Daoy (cell line): ENCODE results near the gene TRIM23. TPM values are rescaled to one million over a fixed set of nuclear protein-coding genes. Genes with fewer than 3 reads are reported as not detected.
"Not testable (repeated sequence)": the region's sequence is repeated elsewhere in the genome, so short reads cannot be mapped to it uniquely, and the experiment has no call there.

Experiments used
- DNase-seq: peaks from one replicate; pipeline ENCODE4 v3.0.0-alpha.2; 2015; ENCODE audit warnings: low read depth
- total RNA-seq: library from RNA; depleted of rRNA; stranded (reverse); fragments of >200 nt; shearing (Covaris generic); gene quantifications from 2 replicates; pipeline ENCODE4 v1.2.3, GENCODE V29; 2014; rRNA removed

The TRIM23 gene
- total RNA-seq, result 11.8 and 13.8 TPM in 2 replicates

DNA sequence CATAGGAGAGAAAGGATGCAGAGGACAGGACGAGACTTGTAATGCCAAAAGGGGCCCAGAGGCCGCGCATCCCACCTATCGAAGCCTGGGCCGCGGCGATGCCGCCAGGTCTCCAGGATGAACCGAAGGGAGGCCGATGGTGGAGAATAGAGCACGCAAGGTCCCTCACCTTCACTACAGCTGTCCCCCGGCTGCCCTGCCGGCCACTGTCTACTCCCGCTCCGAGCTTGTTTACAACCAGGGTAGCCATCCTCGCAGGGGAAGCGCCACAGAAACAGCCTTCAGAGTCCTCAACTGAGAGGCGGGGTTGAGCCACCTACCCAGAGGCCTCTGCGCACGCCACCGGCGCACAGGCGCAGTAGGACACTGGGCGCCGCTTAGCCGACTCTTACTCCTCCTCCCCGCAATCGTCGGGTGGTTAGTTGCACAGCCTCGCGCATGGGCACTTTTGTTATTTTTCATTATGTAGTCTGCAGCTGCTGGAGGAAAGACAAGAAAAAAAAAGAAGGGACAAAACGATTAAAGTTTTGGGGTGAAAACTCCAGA is at the start of gene TRIM23:
TRIM23 (minus strand) TSS at position 309 of the 546 bp plus-strand sequence; CDS start at position 250, 59 bp downstream.
- DNase-seq, result peak; percentile 96

DNA sequence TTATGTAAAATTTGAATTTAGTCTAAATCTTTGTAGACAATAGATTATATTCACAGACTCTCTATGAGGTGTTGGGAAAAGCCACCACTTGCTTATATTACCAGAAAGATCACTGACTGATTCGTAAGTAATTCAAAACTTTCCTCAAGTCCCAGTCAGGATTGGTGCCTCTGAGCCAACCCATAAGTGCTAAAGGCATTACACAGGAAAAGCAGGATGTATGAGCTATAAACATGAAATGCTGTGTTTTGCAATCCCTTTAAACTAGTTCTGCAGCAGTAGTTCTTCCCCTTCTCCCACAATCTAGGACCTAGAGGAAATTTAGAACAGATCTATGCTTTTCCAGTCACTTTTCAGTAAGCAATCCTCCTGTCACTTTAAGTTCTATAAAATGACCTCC is 48.7 kb upstream of the TRIM23 start:
- no peak for DNase-seq

DNA sequence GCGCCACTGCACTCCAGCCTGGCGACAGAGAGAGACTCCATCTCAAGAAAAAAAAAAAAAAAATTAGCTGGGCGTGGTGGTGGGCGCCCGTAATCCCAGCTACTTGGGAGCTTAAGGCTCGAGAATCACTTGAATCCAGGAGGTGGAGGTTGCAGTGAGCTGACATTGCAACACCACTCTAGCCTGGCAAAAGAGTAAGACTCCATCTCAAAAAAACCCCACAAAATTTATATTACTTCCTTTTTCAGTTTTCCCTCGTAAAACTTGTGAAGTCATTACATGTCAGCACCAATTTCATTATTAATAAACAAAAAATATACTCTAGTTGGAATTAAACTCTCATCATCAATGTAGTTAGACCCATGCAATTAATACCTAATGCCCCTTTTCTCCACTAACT is 44.6 kb upstream of the TRIM23 start:
- DNase-seq, result no peak

DNA sequence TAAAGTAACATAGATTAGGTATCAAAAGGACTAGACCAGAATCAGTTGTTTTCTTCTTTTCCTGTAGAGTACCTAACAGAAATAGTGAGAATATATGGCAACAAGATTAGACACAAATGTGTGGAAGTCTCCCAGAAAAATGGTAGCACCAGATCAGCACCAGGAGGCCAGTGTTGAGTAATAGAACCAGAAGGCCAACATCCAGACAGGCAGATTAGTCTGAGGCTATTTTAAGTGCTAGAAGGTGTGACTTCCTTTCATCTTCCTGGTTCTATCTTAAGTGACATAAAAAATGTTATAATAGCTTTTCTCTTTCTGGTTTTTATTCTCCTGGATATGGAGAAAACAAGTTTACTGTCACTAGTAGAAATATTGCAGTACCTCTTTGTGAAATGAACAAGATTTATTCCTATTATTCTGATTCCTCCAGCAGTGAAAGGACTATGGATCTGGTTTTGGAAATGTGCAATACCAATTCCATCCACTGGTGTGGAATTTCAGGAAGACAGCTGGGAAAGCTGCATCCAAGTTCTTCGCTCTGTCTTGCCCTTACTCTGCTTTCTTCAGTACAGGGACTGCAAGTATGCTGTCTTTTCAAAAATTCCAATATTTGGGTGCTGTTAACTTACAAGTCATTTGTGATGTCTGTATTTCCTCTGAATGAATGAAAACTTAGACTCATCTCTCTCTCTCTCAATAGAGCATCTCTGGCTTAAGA is 39.8 kb upstream of the TRIM23 start:
- DNase-seq, result peak; percentile 6

DNA sequence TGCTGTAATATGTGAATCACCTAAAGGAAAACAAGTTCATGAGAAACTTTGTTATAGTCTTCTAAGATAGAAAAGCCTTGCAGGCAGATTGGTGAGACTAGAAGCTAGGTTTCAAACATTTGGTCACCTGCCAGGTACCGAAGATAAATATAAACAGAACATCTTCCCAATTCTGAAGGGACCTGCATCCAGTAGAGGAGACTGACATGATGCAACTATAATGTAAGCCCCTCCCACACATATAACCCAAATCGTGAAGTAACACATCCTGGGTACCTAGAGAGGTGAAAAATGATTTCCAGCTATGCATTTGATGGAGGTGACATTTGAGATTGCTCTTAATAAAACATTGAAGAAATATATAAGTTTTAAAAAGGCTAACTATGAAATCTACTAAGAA is 30.6 kb upstream of the TRIM23 start:
- DNase-seq, result no peak

DNA sequence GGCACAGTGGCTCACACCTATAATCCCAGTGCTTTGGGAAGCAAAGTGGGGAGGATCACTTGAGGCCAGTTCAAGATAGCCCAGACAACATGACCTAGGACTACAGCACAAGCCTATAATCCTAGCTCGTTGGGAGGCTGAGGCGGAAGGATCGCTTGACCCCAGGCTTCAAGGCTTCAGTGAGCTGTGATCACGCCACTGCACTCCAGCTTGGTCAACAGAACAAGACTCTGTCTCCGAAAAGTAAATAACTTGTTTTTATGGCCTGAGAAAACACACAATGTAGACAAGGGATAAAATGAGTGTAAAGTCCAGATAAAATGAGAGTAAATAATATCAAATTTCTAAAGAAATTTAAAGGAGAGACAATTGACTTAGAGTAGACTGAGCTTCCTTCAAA is 27.0 kb upstream of the TRIM23 start:
- DNase-seq, result no peak

DNA sequence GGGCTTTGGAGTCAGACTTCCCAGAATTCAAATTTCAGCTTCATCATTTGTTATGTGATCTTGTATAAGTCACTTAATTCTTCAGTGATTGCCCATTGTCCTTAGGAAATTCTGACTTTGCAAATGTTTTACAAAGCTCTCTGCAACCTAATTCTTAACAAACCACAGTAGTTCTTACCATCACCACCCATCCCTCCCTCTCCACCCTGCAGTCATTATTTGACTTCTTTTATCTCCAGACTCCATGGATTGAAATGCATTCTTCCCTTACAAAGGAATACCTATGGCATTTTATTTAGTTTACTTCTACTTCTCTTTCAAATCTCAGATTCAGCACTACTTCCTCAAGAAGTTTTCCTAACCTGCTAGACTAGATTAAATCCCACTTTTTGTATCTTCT is 23.8 kb upstream of the TRIM23 start:
- no peak for DNase-seq

DNA sequence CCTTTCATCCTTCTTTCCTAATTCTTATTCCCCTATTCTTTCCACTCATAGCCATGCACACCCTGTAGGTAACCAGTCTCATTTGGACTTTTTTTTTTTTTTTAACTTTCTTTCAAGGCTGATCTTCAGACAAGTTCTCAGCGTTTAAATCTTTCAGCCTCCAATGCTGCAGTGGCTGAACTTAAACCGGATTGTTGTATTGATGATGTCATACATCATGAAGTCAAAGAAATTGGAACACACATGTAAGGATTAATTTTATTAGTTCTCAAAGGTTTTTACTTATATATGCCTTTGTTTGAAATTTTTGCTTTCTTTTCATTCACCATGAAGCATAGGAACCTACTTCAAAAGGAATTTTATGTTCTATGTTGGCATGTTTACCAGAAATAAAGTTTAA is 22.8 kb upstream of the TRIM23 start:
- no peak for DNase-seq

DNA sequence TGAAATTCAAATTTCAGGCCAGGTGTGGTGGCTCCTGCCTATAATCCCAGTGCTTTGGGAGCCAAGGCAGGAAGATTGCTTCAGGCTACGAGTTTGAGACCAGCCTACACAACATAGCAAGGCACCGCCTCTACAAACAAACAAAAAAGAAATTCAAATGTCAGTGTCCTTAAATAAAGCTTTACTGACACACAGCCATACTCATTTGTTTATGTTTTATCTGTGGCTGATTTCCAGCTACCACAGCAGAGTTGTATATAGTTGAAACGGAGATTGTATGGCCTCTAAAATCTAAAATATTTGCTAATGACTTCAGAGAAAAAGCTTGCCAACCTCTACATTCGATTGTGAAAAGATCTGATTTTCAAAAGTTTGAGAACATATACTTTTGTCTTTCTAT is 16.1 kb upstream of the TRIM23 start:
- DNase-seq, result no peak

DNA sequence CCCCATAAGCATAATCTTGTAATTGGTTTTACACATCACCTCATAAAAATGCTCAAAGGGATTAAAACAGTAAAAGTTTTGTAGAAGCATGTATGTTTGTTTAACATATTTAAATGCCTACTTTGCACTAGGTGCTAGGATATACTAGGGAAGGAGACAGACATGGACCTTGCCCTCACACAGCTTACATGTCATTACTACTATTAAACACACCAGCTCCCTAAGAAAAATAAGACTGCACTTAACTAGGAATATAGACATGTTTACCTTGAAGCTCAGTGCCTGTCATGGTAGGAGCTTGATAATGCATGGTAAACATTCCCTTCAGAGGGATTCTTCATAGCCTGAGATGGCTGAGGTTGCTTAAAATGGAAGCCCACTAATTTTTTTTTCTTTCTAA is 6.8 kb upstream of the TRIM23 start:
- no peak for DNase-seq

DNA sequence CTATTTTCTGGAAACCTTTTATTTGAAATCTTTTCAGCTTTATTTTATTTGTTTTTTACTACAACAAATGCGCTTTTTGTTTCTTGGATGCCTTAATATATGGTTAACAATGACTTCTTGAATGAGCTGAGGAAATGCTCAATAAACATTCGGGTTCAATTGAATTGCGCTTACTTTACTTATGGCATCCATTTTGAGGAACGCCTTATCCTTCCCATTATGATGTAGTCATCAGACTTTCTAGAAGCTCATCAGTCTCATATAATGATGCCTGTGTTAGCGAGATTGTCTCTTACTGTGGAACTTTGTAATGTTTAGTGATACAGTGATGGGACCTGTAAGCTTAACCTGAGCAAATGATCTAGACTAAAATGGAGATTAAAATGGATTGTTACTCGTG is 1.6 kb upstream of the TRIM23 start:
- DNase-seq, result no peak

DNA sequence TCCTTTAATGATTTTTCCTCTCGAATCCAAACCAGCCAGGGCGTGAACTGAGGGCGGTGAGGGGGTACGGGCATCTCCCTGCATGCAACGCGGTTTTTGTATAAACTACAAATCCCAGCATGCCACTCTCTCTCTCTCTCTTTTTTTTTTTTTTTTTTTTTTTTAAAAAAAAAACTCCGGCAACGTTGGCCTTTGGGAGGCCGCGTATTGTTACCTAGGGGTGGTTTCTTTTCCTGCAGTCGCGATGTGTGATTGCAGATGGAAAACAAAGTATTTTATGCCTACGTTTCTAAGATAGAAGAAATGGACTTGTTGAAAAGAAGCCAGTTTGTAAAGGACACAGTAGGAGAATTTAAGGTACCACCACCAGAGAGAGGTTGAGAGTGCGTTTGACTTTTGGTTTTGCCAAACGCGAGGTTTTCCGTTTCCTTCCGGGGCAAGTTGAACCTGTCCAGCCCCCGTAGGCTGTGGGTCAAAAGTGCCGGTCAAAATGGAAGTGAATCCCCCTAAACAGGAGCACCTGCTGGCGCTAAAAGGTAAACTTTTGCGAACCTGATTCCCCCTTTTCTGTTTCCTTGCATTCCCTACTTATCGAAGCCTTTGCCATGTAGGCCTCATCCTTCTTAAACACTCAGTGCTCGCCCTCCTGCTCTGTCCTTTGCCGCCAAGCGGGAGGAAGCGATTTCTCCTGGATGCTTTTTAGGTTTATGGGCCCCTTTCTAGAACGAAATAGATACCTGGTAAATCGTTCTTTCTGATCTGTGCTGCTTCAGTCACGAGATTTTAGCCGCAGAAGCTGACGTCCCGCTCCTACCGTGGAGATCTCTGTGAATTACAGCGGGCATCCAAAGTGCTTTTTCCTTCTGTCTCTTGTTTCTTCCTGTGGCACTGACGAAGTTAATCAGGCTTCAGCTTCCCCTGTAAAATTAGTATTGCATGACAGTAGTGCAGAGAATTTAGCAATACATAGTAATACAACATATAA is 730 bp upstream of the TRIM23 start, which contains the start of the genes SHLD3 and TRAPPC13:
SHLD3 (plus strand) TSS at position 457 of the 985 bp plus-strand sequence. CDS start 4,561 bp downstream, outside the sequence.
TRAPPC13 (plus strand) TSS at position 457 of the 985 bp plus-strand sequence; CDS start at position 491, 34 bp downstream.
- peak; percentile 88 for DNase-seq

DNA sequence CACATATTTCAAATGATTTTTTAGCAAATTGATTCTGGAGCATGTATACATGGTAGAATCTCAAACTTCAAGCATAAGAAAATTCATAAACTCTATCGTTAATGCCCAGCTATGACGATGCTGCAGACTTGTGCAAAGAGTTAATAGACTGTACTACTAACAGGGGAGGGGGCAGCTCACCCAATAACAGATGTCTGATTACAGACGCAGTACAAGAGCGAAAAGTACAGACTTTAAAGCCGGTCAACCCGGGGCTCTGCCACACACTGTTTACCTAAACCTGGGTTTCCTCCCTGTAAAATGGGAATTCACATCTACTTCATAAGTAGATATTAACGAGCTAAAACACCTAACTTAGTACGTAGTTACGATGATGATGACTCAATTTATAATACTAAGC is 651 bp downstream of the TRIM23 start:
- DNase-seq, result no peak

DNA sequence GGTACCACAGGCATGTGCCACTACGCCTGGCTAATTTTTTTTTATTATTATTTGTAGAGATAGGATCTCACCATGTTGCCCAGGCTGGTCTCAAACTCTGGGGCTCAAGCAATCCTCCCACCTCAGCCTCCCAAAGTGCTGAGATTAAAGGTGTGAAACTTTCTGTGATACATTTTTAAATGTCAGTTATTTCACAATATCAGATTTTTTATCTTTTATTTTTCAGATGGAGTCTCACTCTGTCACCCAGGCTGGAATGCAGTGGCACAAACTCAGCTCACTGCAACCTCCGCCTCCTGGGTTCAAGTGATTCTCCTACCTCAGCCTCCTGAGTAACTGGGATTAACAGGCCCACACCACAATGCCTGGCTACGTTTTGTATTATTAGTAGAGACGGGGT is 2.2 kb downstream of the TRIM23 start:
- not testable (repeated sequence) for DNase-seq

DNA sequence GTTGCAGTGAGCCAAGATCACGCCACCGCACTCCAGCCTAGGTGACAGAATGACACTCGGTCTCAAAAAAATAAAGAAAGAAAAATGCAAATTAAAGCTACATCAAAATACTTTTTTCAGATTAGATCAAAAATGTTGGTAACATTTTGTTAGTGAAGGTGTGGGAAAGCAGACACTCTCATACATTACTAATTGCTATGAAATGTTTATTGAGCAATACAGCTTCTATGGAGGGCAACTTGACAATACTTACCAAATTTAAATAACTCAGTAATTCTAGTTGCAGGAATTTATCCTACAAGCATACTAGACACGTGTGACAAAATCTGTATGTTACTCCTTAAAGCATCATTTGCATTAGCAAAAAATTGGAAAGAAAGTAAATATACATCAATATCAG is 4.1 kb downstream of the TRIM23 start:
- no peak for DNase-seq

DNA sequence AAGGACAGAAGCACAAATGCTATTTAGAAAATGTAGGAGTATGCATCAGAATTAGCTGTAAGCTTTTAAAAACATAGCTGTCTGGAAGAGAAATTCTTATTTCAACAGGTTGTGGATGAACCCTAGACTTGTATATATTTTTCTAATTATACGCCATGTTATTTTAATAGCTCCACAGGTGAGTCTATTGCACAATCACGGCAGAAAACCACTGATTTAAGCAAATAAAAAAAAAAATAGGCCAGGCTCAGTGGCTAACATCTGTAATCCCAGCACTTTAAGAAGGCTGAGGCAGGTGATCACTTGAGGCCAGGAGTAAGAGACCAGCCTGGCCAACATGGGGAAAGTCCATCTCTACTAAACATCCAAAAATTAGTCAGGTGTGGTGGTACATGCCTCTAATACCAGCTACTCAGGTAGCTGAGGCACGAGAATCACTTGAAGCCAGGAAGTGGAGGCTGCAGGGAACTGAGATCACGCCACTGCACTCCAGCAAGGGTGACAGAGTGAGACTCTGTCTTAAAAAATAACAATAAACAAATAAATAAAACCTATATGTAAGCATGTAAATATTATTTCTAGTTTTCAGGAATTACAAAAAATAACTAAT is 11.7 kb downstream of the TRIM23 start:
- no peak for DNase-seq

DNA sequence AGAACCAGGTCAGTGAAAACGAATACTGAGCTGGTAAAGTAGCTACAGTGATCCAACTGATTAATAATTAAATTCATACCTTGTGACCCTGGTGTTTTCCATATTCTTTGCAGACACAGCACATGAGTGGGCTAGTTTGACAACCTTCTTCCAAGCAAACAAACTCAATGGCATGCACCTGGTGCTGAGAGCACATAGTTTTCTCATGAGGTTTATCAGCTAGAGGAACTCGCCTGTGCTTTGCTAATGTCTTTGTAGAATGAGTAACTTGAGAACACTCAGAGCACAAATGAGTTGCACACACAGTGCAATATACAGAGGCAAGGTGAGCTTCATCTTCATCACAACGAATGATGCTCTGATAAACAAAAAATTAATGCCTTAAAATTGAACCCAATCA is 12.6 kb downstream of the TRIM23 start:
- DNase-seq, result no peak

DNA sequence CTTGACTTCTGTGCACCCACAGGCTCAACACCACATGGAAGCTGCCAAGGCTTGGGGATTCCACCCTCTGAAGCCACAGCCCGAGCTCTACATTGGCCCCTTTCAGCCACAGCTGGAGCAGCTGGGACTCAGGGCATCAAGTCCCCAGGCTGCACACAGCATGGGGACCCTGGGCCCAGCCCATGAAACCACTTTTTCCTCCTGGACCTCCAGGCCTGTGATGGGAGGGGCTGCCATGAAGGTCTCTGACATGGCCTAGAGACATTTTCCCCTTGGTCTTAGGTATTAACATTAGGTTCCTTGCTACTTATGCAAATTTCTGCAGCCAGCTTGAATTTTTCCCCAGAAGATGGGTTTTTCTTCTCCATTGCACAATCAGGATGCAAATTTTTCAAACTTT is 22.4 kb downstream of the TRIM23 start:
- not testable (repeated sequence) for DNase-seq

DNA sequence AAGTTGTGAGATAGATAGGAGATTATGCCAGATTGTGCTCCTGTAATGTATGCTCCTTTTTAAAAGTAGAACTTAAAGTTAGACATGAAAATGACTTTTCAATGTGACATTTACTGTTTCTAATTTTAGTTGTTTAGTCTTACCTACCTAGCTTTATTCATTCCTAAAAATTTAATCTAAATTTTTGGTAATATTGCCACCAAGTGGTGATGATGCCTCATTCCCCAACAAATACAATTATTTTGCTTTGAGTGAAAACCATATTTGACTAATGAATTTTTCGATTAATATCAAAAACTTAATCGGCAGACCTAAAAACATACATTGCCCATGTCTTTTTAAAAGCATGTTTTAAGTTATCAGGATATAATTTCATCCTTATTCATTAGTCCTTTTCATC is 35.4 kb downstream of the TRIM23 start:
- DNase-seq, result no peak

DNA sequence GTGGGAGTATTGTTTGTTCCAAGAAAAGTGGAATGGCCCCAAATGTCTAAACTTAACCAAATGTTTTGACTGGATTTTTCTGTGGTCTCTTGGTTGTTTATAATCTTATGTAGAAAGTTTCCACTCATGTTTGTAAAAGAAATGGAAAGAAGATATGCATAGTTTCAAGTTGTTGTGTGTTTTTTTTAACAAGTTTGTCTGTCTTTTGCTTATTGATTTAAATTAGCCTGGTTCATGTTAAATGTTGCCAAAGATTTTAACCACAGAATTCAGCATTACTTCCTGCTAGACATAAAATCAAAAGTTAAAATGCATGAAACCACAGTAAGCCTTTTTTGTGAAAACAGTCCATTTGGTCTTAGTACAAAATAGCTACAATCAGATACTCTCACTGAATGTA is 47.0 kb downstream of the TRIM23 start:
- no peak for DNase-seq

DNA sequence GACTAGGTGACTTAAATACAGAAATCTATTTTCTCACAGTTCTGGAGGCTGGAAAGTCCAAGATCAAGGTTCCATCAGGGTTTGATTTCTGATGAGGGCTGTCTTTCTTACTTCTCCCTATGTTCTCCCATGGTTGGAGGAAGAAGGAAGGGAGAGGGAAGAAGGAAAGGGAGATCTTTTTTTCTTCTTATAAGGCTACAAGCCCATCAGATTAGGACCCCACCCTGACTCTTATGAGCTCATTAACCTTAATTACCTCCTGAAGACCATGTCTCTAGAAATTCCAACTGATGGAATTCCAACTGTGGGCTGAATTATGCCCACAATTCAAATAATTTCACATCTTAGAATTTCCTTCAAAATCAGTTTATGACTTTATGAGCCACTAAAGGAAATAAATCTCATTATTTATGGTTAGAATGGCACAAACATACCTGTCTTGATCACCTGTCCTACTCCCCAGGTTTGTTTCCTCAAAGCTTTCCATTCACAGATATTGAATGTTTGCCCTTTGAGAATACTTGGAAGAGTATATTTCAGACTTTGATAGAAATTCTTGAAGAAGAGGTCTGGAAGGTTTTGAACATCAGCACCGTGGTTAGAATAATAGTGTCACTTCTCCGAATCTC is 53.4 kb downstream of the TRIM23 start:
- DNase-seq, result no peak
